ENCODE measurements around the gene P3H3. TPM values are rescaled to one million over a fixed set of nuclear protein-coding genes. Genes with fewer than 3 reads are reported as not detected.

P3H3 gene
- total and polyA plus RNA-seq, 9 of the 15 experiments (the other 6 are each of a cell fraction or from before 2014, with no cell fraction given), result 0.03 to 15.0 (median 4.8) TPM

DNA sequence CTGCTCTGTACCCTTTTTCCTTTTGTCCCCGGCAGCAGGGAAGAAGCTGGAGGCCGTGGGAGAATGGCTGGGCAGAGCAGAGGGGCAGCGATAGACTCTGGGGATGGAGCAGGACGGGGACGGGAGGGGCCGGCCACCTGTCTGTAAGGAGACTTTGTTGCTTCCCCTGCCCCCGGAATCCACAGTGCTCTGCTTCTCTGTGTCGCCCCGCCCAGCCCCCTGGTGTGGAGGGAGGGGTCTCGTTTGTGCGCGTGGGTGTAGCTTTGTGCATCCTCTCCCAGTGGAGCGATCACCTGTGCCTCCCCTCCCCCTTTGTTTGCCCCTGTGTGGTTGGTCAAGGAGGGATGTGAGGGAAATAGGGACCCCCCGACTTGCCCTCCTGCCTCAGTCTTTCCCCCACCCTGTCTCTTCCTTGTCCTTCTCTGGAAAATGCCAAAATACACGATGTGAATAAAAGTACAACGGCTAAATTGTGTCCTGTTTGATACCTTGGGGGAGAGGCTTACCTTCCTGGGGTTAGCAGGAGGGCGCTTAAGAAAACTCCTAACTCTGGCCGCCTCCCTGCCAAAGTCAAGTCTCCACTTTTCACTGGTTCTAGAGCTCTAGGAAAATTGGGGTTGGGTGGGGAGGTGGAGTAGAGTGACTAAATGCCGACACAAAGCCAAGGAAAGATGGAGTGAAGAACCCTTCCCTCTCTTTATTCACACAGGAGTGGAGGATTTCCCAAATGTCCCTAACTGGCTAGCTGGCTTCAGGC, 38.1 kb downstream of the P3H3 start:
- H3K36me3 ChIP-seq (ENCODE audit: control insufficient read depth, insufficient read depth, low read length), result peaks cover 74% of the 10 kb centered on the region
- TF ChIP-seq EGR1 (conservative IDR thresholded peaks at IDR 0.05) (peak; percentile 83), SMARCE1 (IDR thresholded peaks at IDR 0.05) (no peak), ZBTB7A (IDR thresholded peaks at IDR 0.05; ENCODE audit: borderline replicate concordance, control insufficient read depth, low read depth, low read length) (peak; percentile 58; the same call in 1 of the 2 replicates), RBFOX2 (IDR thresholded peaks at IDR 0.05; ENCODE audit: low read depth, low read length) (no peak), SP2 (IDR thresholded peaks at IDR 0.05; ENCODE audit: extremely low read depth, low read depth, low read length, poor library complexity, severe bottlenecking) (no peak), NONO (IDR thresholded peaks at IDR 0.05; ENCODE audit: low read depth in 2 of 2, low read length in 1 of 2) (no peak), WHSC1 (IDR thresholded peaks at IDR 0.05; ENCODE audit: low read length) (no peak)
- TF ChIP-seq, protein P1, sequence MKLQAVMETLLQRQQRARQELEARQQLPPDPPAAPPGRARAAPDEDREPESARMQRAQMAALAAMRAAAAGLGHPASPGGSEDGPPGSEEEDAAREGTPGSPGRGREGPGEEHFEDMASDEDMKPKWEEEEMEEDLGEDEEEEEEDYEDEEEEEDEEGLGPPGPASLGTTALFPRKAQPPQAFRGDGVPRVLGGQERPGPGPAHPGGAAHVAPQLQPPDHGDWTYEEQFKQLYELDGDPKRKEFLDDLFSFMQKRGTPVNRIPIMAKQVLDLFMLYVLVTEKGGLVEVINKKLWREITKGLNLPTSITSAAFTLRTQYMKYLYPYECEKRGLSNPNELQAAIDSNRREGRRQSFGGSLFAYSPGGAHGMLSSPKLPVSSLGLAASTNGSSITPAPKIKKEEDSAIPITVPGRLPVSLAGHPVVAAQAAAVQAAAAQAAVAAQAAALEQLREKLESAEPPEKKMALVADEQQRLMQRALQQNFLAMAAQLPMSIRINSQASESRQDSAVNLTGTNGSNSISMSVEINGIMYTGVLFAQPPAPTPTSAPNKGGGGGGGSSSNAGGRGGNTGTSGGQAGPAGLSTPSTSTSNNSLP (IDR thresholded peaks at IDR 0.05; ENCODE audit: borderline replicate concordance, low read depth, low read length), result no peak
- TF ChIP-seq, protein P2, sequence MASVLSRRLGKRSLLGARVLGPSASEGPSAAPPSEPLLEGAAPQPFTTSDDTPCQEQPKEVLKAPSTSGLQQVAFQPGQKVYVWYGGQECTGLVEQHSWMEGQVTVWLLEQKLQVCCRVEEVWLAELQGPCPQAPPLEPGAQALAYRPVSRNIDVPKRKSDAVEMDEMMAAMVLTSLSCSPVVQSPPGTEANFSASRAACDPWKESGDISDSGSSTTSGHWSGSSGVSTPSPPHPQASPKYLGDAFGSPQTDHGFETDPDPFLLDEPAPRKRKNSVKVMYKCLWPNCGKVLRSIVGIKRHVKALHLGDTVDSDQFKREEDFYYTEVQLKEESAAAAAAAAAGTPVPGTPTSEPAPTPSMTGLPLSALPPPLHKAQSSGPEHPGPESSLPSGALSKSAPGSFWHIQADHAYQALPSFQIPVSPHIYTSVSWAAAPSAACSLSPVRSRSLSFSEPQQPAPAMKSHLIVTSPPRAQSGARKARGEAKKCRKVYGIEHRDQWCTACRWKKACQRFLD (CRISPR knock-in tag; IDR thresholded peaks at IDR 0.05), result no peak
- TF ChIP-seq, protein P3, sequence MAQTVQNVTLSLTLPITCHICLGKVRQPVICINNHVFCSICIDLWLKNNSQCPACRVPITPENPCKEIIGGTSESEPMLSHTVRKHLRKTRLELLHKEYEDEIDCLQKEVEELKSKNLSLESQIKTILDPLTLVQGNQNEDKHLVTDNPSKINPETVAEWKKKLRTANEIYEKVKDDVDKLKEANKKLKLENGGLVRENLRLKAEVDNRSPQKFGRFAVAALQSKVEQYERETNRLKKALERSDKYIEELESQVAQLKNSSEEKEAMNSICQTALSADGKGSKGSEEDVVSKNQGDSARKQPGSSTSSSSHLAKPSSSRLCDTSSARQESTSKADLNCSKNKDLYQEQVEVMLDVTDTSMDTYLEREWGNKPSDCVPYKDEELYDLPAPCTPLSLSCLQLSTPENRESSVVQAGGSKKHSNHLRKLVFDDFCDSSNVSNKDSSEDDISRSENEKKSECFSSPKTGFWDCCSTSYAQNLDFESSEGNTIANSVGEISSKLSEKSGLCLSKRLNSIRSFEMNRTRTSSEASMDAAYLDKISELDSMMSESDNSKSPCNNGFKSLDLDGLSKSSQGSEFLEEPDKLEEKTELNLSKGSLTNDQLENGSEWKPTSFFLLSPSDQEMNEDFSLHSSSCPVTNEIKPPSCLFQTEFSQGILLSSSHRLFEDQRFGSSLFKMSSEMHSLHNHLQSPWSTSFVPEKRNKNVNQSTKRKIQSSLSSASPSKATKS (CRISPR knock-in tag; IDR thresholded peaks at IDR 0.05), result no peak
- TF ChIP-seq, protein P4, sequence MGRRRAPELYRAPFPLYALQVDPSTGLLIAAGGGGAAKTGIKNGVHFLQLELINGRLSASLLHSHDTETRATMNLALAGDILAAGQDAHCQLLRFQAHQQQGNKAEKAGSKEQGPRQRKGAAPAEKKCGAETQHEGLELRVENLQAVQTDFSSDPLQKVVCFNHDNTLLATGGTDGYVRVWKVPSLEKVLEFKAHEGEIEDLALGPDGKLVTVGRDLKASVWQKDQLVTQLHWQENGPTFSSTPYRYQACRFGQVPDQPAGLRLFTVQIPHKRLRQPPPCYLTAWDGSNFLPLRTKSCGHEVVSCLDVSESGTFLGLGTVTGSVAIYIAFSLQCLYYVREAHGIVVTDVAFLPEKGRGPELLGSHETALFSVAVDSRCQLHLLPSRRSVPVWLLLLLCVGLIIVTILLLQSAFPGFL (CRISPR knock-in tag; IDR thresholded peaks at IDR 0.05), result no peak
- intact Hi-C loops (cut with micrococcal nuclease), result loop anchor here (5.0 kb wide), 1 partner anchor 76 kb away; the partner anchor contains the start of genes C12orf57 and RNU7-1
- WGBS (ENCODE audit: insufficient coverage, low coverage, missing lambda C conversion rate), result 45% methylated on average over 12 of the region's 19 CpGs
- peaks cover 26 to 43% of the 10 kb centered on the region in 2 experiments; a peak in 4 of 5 replicates for H3K4me1 ChIP-seq (replicated peaks in 1 of 2; ENCODE audit: control insufficient read depth in 2 of 2, insufficient read depth in 2 of 2, low read length in 2 of 2)
- ATAC-seq (0 out of 3 replicates have a peak, but pooled peaks have one; percentile 3), DNase-seq (ENCODE audit: extremely low read depth in 1 of 4, low spot score in 3 of 4) (peak; percentile 61 to 66 (median 65)), FAIRE-seq (no peak)
- H2AFZ ChIP-seq (ENCODE audit: low read depth, low read length), result peak overlapping the region; percentile 74
- H3K4me2 ChIP-seq (ENCODE audit: insufficient read depth, low read length), result peak overlapping the region; percentile 83
- H3K4me3 ChIP-seq, result peak overlapping the region; percentile 96
- no peaks in the 10 kb centered on the region for H3K9me1 ChIP-seq (ENCODE audit: control insufficient read depth, insufficient read depth, low read length)
- H3K79me2 ChIP-seq (ENCODE audit: control insufficient read depth, insufficient read depth, low read length), result peaks cover 33% of the 10 kb centered on the region
- peaks cover 34% of the 10 kb centered on the region for H4K20me1 ChIP-seq (replicated peaks; ENCODE audit: control insufficient read depth, insufficient read depth, low read length)
- peak overlapping the region; percentile 19; the same call in 1 of the 3 replicates for H3K27ac ChIP-seq (ENCODE audit: extremely low read depth, low read depth, low read length)
- ChIA-PET POLR2A (interaction anchor here (0.7 to 11.3 kb wide), 11 partner anchors 13 to 622 kb away, joined by 3 to 174 read pairs (median 3); partner anchors contain the start of genes C12orf57, CDCA3, RNU7-1 and USP5), CTCF (ENCODE audit: low intra/inter-chr PET ratio) (no interaction called here)
- BruUV-seq (replicated peaks), result no TSS peak
- no peaks in the 10 kb centered on the region for H3K9me3 ChIP-seq (replicated peaks; ENCODE audit: control insufficient read depth, insufficient read depth, low read depth, low read length)
- in situ Hi-C loops (cut with MboI), result loop anchor here (5.0 kb wide), 1 partner anchor 76 kb away; the partner anchor contains the start of genes C12orf57 and RNU7-1
- H3K27me3 ChIP-seq (ENCODE audit: control insufficient read depth in 2 of 2, insufficient read depth in 2 of 2, low read length in 2 of 2), result no peaks in the 10 kb centered on the region
- H3K9ac ChIP-seq (ENCODE audit: insufficient read depth in 1 of 2, low read depth in 2 of 2, low read length in 2 of 2), result peak overlapping the region; percentile 58 to 87; a peak in 3 of 4 replicates

Data from K562 (cell line).